NCI-H526 (cell line): ENCODE results near the gene DCST2.

Experiments used
- DNase-seq, 2 experiments: peaks; one replicate each; lab custom pipeline; 2025; lab: John Stamatoyannopoulos, UW

The DCST2 gene

DNA sequence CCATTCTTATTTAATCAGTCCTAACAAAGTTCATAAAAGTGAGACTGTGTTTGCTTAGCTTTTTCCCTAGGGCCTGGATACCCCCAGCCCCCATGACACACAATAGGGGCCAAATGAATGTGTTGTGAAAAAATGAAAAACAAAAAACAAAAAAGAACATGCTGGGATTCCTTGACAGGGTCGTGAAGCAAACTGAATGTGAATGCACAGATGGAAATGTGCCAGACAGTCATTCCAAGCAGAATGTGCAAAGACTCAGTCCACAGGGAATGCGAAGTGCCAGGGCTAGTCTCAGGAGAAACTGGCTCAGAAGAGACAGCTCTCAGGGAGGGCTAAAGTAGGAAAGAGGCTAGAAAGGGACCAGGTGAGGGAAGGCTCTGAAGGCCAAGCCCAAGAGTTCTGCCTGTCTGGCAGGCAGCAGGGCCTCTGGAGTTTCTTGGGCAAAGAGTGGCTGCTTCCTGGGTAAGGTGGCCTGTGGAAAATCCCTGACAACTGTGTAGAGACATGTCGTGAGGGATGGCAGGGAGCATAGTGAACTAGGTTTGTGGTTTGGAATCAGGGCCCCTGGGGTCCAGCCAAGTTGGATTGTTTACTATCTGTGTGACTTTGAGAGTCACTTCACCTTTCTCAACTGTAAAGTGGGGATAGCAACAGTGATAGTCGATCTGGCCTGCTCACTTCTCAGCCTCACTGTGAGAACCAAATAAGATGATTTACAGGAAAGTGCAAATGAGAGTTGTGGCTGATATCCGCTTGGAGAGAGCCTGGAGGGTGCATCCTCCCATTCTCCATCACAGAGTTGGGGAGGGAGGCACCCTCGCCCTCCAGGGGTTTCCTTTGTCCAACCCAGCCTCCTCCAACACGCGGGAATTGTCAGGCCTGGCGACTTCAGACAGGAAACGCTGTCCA is 16.3 kb upstream of the DCST2 start:
- no peak for DNase-seq

DNA sequence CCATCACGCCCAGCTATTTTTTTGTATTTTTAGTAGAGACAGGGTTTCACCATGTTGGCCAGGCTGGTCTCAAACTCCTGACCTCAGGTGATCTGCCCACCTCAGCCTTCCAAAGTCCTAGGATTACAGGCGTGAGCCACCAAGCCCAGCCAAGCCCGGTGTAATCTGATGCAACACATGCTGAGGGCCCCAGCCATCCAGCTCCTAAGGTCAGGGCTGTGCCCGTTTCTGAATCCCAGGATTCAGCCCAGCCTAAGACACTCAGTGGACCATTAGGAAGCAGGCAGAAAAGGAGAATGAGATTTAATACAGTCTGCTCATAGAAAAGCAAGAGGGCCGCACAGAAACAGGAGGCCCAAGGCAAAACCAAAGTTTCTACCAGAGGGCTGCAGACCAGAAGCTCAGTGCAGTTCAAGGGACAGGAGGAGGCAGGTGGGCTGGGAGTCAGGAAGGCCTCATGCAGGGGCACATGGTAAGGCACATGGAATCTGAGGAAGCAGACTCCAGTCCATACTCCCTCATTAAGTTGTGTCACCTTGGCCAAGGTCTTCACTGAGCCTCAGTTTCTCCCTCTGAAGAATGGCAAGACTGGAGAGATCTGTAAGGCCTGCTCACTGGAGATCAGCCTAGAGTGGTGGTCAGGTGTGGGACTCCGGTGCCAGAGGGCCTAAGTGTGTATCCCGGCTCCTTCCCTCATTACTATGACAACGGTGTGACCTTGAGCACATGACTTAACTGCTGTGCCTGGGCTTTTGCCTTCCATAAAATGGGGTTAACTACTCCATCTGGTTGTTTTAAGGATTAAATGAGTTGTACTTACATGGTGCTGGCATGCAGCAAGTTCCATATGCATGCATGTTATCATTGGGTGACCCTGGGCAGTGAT is 15.1 kb upstream of the DCST2 start:
- no peak for DNase-seq

DNA sequence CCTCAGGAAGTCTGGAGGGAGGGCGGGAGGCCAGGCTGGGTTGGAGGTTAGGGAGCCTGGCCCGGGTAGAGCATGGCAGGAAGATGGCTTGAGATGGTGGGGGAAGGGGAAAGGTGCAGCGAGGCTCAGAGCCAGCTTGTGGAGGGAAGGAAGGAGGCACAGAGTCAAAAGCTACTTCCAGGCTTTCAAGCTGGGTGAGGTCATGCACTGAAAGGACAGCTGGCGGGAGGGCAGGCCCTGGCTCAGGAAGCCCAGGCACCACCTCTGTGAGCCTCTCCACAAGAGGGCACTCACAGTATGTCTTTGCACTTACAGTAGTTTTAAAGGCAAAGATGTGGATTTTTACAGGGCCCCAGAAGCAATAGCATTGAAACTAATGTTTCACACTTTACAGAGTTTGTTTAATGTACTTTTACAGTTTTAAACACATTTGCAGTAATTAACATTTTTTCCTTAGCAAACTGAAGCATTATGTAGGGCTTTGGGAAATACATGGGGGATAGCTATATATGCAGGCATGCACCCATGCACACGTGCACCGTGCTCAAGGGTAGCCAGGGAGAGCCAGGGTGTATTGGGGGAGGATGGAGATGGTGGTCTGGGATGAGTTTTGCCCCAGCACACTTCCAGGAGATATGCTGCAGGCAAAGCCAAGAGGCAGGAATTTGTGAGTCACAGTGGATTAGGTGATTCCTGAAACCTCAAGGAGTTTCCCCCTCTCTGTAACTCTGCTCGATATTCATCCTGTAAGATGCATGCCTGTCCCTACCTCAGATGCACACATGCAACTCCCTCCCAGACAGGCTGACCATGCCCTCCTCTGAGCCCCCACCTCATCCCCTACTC is 11.5 kb upstream of the DCST2 start:
- peak; percentile 69 to 90 for DNase-seq

DNA sequence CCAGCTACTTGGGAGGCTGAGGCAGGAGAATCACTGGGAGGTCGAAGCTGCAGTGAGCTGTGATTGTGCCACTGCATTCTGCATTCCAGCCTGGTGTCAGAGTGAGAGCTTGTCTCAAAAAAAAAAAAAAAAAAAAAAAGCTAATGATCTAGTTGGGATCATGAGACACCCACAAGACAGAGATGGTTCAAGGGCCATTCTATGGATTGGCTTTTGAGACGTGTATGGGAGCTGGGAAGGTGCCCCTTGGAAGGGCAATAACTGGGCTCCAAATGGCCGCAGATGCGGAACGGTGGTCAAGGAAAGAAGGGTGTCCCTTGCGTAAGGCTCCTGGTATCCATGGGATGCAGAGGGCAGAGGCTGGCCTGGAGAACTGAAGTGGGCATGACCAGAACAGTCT is 10.8 kb upstream of the DCST2 start:
- no peak for DNase-seq

DNA sequence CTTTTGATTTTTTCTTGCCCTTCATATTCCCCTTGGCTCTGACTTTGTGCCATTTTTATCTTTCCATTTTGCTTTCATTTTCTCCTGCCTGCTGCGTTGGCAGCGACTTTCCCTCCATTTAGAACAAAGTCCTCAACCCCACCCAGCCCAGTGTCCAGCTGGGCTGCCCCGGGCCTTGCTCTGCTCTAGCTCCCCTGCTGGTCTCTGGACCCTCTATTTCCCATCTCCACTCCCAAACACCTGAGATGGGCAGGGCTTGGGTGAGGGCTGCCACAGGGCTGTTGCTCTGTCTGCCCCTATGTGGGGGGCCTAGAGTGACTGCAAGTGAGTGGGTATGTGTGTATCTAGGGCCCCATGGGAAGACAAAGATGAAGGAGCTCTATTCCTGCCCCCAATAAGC is 10.2 kb upstream of the DCST2 start:
- no peak for DNase-seq

DNA sequence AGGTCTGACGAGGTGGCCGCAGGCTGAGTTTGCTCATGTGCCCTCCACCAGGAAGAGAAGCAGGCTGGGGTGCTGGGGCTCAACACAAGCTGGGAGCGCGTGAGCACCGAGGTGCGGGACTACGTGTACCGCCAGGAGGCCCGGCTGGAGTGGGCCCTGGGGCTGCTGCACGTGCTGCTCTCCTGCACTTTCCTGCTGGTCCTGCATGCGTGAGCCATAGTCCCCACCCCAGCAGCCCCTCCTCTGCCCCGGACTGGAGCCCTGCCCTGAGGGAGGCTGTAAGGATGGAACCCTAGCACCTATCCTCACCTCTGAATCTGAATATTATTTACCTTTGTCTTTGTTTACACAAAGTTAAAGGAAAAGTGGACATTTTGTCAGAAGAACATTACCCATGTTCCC is 9.7 kb upstream of the DCST2 start:
- peak in 1 of 2 experiments; percentile 73 for DNase-seq

DNA sequence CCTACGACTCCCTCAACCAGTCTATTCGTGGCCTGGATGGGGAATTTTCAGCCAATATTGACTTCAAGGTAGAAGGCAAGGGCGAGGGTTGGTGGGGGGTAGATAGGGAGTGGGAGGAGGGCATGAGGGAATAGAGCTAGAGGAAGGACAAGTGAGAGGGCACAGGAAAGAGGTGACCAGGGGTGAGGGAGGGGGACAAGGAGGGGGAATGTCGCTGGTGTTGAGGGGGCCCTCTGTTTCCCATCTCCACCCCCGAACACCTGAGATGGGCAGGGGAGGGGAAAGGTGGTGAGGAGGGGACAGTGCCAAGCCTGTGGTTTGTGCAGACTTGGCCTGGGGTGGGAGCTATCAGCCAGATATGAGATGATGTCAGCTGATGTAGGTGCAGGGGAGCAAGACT is 9.2 kb upstream of the DCST2 start:
- no peak for DNase-seq

- no peak for DNase-seq
Observed at GRCh38 chr1:155040358-155041093, 6.9 kb upstream of the DCST2 start.

DNA sequence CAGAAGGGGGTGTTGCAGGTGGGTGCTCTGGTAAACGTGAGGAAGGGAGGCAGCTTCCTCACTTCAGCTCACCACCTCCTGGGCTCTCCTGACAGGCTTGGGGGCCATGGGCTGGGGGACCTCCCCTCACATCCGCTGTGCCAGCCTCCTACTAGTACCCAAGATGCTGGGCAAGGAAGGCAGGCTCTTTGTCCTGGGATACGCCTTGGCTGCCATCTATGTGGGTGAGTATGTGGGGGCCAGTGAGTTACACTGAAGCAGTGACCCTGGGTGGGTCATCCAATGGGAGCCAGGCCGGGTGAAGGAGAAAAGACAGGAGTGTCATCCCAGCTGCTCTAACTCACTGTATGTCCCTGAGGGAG is 5.7 kb upstream of the DCST2 start:
- DNase-seq, result no peak

GRCh38 chr1:155038602-155039307 is 5.2 kb upstream of the DCST2 start:
- DNase-seq, result no peak

DNA sequence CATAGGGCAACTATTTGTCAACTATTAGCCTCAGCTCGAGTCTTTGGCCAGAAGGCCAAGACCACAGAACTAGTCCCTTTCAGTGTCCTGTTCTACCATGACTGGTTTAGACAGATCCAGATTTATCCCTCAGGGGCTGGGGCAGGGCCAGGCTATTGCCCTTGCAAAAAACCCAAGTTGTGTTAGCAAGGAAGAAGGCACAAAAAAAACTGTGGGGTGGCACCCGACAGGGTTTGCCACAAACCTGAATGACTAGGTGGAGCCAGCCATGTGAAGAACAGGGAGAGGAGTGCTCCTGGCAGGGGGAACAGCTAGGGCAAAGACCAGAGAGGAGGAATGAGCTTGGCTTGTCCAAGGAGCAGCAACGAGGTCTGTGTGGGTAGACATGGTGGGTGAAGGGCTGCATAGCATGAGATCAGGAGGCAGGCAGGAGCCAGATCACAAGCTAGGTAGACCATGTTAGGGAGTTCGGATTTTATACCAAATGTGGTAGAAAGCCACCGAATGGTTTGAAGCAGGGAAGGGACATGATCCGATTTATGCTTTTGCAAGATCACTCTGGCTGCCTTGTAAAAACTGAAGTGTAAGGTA is 4.4 kb upstream of the DCST2 start:
- no peak for DNase-seq

DNA sequence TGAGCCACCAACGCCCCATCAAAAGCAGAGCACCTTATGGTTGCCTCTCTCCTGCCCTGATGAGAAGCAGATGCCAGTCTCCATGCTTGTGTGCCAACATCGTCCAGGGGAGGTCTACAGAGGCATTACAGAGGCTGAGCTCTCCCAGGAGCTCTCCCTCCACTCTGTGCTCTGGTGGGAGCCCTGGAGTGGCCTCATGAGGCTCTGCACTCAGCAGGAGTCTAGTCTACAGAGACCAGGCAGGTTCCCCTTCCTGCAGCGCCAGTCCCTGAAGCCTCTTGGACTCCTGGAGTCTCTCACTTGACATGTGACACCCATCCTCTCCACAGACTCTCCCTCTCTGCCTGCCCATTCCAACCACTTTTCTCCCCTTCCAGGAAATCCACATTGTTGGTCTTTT is 3.5 kb upstream of the DCST2 start:
- no peak for DNase-seq

DNA sequence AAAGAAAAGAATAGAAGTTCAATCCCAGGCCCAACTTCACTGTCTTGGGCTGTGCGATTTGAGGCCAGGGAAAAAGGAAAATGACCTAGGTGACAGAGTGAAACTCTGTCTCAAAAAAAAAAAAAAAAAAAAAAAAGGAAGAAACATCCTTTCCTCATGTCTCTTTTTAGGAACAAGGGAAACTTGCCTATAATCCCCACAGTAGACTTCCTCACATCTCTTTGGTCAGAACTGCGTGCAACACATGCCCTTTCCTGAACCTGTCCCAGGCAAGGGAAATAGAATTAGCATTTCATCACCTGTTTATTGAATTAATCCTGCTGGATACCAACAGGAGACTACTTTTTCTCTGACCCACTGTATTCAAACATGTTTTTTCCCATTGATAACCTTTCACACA is 2.4 kb upstream of the DCST2 start:
- DNase-seq, result no peak

DNA sequence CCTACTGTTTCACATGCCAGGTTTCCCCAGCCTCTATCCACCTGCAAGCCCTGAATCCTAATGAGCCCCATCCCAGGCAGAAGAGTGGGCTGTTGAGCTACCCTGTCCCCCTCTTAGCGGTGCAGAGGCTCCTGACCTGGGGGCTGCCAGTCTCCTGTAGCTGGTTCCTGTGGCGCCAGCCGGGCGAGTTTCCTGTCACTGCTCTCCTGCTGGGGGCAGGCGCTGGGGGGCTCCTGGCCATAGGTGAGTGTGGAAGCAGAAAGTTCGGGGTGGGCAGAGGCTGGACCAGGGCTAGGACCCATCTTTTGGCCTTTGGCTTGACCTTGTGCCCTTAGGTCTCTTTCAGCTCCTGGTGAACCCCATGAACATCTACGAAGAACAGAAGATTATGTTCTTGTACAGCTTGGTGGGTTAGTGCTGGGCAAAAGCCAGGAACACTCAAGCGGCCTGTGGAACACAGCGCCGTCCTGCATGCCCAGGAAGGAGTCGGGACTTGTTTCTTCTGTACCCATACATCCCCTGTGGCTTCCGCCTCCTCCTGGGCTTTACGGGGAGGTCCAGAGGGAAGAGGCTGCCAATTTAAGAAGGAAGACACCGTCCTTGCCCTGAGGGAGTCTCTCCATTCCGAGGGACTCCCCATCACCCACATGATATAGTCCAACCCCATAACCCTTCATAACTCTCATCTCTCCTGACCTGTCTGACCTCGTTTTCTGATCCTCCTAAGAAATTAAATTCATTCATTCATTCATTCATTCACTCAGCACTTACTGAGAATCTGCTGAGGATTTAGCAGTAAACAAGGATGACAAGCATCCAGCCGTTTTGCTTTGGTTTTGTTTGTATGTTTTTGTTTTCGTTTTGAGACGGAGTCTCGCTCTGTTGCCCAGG is 982 bp upstream of the DCST2 start:
- no peak for DNase-seq

DNA sequence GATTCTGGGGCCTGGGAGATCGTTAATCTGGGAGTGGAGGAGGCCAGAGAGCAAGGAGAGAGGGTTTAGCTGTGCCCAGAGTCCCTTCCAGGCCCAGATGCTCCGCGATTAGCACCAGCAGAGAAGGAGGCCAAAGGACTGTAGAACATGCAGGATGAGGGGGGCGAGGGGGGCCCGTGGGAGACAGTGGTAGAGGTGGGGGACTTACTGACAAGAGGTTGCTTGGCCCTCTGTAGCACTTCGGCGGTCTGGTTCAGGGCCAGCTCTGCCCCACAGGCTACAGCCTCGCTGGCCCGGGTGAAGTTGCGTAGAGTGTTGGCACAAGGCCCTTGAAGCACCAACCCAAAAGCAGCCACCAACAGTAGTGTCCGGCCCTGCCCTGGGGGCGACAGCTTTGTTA is 695 bp downstream of the DCST2 start:
- no peak for DNase-seq

- no peak for DNase-seq
Observed at GRCh38 chr1:155030899-155031298, 2.7 kb downstream of the DCST2 start.

GRCh38 chr1:155030243-155030795 is 3.3 kb downstream of the DCST2 start:
- DNase-seq, result no peak

DNA sequence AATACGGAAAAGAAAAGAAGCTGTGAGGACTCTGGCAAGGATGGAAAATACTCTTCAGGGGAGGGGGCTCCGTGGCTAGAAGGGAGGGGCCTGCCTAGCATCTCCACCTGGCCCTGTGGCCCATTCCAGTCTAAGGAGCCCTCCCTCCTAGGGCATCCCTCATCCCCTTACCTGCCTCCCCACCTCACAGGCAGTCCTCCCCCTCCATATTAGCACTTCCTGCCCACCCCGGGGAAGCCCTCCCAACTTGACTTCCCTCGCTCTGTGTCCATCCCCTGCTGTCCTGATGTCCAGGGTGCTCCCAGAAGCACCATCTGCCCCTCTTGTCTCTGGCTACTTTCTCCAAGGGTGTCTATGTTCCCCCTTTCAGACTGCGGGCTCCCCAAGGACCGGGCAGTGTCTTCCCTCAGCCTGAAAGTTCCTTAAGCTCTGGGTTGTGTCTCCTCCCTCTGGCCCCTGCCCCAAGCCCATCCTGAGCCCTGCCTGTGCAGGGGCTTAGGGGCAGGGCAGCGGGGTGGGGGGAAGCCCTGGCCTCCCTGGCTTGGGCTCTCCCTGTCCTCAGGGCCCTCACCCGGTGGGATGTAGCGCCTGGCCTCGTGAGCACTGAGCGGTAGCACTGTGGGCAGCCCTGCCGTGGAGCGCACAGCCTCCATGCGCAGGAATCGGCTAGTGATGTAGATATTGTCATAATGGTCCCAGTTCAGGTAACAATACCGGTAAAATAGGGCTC is 3.9 kb downstream of the DCST2 start:
- DNase-seq, result no peak
